Measurements from ENCODE around the gene WASL. TPM values are rescaled to one million over a fixed set of nuclear protein-coding genes. Genes with fewer than 3 reads are reported as not detected.

Gene WASL
- total RNA-seq, 2 donors from 2014 or later, result 37.2 to 43.5 TPM

- DNase-seq (ENCODE audit: low spot score), result no peak
- Histone ChIP-seq H3K4me3 (no peak overlapping the region), H3K27me3 (replicated peaks; ENCODE audit: insufficient read depth) (no peaks in the 10 kb centered on the region), H3K4me1 (ENCODE audit: control insufficient read depth in 1 of 2, low read depth in 2 of 2) (no peaks in the 10 kb centered on the region), H3K36me3 (no peaks in the 10 kb centered on the region), H3K27ac (no peak overlapping the region), H3K9me3 (no peaks in the 10 kb centered on the region)
- TF ChIP-seq CTCF (IDR thresholded peaks at IDR 0.05), result no peak
- ATAC-seq (ENCODE audit: insufficient number of reproducible peaks, low FRiP score, low read depth), result no peak
These were observed 95.6 kb downstream of the WASL start for GRCh38 chr7:123653162-123653561.

GRCh38 chr7:123652406-123652805 is 96.4 kb downstream of the WASL start:
- Histone ChIP-seq H3K4me3 (no peak overlapping the region), H3K9me3 (no peaks in the 10 kb centered on the region), H3K4me1 (ENCODE audit: control insufficient read depth in 1 of 2, low read depth in 2 of 2) (no peaks in the 10 kb centered on the region), H3K36me3 (no peaks in the 10 kb centered on the region), H3K27ac (no peak overlapping the region), H3K27me3 (replicated peaks; ENCODE audit: insufficient read depth) (no peaks in the 10 kb centered on the region)
- no peak for TF ChIP-seq CTCF (IDR thresholded peaks at IDR 0.05)
- ATAC-seq (ENCODE audit: insufficient number of reproducible peaks, low FRiP score, low read depth), result no peak
- no peak for DNase-seq (ENCODE audit: low spot score)

GRCh38 chr7:123650595-123650994 is 98.2 kb downstream of the WASL start:
- Histone ChIP-seq H3K36me3 (no peaks in the 10 kb centered on the region), H3K27ac (no peak overlapping the region), H3K4me1 (ENCODE audit: control insufficient read depth in 1 of 2, low read depth in 2 of 2) (peaks cover 3 to 6% of the 10 kb centered on the region in 2 donors), H3K27me3 (replicated peaks; ENCODE audit: insufficient read depth) (no peaks in the 10 kb centered on the region), H3K9me3 (no peaks in the 10 kb centered on the region), H3K4me3 (no peak overlapping the region)
- no peak for TF ChIP-seq CTCF (IDR thresholded peaks at IDR 0.05)
- no peak for ATAC-seq (ENCODE audit: insufficient number of reproducible peaks, low FRiP score, low read depth)
- no peak for DNase-seq (ENCODE audit: low spot score)

- TF ChIP-seq CTCF (IDR thresholded peaks at IDR 0.05), result no peak
- Histone ChIP-seq H3K27ac (no peak overlapping the region), H3K4me3 (no peak overlapping the region), H3K36me3 (no peaks in the 10 kb centered on the region), H3K27me3 (replicated peaks; ENCODE audit: insufficient read depth) (no peaks in the 10 kb centered on the region), H3K4me1 (ENCODE audit: control insufficient read depth in 1 of 2, low read depth in 2 of 2) (peaks cover 3 to 11% of the 10 kb centered on the region in 2 donors), H3K9me3 (no peaks in the 10 kb centered on the region)
- DNase-seq (ENCODE audit: low spot score) (no peak), ATAC-seq (ENCODE audit: insufficient number of reproducible peaks, low FRiP score, low read depth) (no peak)
These were observed 98.8 kb downstream of the WASL start for GRCh38 chr7:123649964-123650363.

GRCh38 chr7:123647106-123647730 is 101.6 kb downstream of the WASL start:
- ATAC-seq (ENCODE audit: insufficient number of reproducible peaks, low FRiP score, low read depth), result no peak
- H3K9me3 ChIP-seq, result no peaks in the 10 kb centered on the region

More at GRCh38 chr7:123647106-123647730, 101.6 kb downstream of the WASL start:
- H3K36me3 ChIP-seq, result no peaks in the 10 kb centered on the region
- H3K4me3 ChIP-seq, result no peak overlapping the region
- no peaks in the 10 kb centered on the region for H3K27me3 ChIP-seq (replicated peaks; ENCODE audit: insufficient read depth)
- no peak for TF ChIP-seq CTCF (IDR thresholded peaks at IDR 0.05)
- H3K27ac ChIP-seq, result no peak overlapping the region
- H3K4me1 ChIP-seq (ENCODE audit: control insufficient read depth in 1 of 2, low read depth in 2 of 2), result peaks cover 3 to 28% of the 10 kb centered on the region in 2 donors
- DNase-seq (ENCODE audit: low spot score), result no peak
